HG02678 (cell line): ENCODE measurements around the gene ATP2B2.
"Not testable (repeated sequence)": the region's sequence is repeated elsewhere in the genome, so short reads cannot be mapped to it uniquely, and the experiment has no call there.

Experiments
- ATAC-seq: cut with Tn5 transposase; IDR thresholded peaks from one replicate; pipeline ENCODE4 v1.9.1; 2021; ENCODE audit warnings: mild to moderate bottlenecking, moderate library complexity; ENCODE audit not compliant: unreplicated experiment

ATP2B2 gene

DNA sequence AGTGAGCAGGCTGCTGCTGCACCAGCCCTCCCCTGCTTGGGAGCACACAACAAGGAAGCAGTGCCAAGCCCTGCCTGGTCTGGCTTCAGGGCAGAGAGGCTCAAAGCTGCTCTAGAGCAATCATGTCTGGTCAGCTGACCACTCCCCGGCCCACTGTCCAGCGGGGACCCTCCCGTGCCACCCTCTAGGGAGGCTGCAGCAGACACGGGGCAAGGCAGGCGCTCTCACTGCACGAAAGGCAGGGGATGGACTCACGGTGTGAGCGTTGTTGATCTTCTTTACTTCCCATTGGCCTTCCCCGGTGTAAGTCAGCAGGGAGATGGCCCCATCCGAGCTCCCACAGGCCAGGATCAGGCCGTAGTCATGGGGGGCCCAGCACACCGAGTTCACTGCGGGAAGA lies 193.7 kb downstream of the ATP2B2 start:
- no peak for ATAC-seq

DNA sequence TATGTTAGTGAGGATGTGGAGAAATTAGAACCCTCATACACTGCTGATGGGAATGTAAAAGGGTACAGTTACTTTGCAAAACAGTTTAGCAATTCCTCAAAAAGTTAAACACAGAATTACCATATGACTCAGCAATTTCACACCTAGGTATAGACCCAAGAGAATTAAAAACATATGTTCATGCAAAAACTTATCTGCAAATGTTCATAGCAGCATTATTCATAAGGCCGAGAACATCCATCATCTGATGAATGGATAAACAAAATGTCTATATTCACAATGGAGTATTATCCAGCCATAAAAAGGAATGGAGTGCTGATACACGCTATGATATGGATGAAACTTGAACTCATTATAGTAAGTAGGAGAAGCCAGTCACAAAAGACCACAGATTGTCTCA lies 194.8 kb downstream of the ATP2B2 start:
- no peak for ATAC-seq

DNA sequence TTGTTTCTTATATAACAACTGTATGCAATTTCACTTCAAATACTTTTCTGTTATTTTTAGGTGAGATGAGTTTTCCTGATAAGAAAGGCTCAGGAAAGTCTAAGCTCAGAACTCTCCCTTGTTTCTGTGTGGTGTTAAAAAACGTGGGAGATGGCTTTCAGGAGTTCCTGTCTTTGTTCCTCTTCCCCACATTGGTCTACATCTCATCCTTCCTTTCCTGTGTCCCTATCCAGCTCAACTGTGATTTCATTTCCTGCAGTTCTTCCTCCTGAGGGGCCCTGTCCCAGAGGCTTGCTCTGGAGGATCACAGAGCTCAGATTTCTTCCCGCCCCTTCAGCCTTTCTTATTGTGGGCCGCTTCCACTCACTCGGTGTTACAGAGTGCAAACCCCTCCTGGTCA lies 195.7 kb downstream of the ATP2B2 start:
- no peak for ATAC-seq

DNA sequence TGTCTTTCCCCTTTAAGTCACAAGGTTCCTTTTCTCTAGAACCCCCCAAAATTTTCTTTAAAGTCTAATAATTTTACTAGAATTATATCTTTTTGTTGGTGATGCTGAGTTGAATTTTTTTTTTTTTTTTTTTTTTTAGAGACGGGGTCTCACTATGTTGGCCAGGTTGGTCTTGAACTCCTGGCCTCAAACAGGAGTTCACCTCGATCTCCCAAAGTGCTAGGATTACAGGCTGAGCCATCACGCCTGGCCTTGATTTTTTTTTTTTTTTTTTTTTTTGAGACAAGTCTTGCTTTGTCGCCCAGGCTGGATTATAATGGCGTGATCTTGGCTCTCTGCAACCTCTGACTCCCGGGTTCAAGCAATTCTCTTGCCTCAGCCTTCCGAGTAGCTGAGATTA lies 196.7 kb downstream of the ATP2B2 start:
- no peak for ATAC-seq

DNA sequence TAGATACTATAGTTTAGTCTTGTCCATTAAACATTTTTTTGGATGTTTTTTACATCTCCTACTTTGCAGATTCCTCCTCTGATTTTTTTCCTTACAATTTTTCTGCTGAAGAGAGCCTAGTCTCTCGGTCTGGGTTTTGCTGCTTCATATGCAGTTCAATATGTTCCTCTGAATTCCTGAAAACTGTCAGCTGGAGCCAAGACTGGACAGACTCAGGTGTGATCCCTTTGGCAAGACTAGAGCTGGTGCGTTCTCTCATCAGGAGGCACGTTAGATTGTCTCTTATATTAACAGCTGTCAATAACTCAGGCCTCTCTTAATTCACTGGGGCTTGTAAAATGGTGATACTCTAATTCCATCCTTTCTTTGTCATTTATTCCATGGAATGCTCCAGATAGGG lies 199.2 kb downstream of the ATP2B2 start:
- no peak for ATAC-seq

DNA sequence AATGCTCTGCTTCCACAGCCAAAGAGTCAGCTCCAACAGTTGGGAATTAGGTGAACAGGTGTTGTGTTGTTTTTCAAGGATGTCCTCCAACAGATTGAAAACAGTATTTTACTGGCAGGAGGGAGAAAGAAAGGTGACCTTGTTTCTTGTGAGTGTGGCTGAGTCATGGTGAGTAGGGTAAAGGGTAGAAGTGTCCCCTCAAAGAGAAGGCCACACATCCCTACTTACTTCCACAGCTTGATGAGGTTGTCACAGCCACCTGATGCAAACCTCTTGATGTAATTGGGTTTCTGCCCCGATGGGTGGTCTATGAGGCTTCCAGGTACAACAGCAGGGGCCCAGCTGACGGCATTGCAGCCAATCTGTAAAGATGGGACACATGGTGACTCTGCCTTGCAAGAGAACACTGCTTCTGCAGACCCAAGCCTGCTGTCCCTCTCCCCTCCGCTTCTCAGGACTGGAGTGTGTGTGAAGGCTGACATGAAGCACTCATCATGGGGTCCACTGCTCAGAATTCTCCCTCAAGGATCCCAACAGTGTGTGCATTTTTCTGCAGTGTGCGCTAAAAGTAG lies 200.0 kb downstream of the ATP2B2 start:
- ATAC-seq = no peak

DNA sequence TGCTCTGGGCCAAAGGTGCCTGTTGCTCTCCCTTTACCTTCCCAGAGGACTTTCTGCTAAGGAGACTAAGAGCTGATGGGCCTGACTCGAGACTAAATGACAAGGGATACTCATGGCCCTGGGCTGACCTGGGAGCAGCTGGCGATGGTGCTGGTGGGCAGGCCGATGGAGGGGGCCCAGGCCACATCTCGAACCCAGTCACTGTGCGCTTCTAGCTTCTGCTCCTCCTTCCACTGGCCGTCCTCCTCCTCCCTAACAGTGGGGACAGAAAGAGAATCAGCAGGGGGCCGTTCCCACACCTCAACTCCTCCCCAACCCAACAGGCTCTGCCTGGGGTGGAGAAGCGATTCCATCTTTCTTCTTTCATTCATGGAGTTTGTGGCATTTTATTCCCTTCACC lies 200.5 kb downstream of the ATP2B2 start:
- no peak for ATAC-seq

DNA sequence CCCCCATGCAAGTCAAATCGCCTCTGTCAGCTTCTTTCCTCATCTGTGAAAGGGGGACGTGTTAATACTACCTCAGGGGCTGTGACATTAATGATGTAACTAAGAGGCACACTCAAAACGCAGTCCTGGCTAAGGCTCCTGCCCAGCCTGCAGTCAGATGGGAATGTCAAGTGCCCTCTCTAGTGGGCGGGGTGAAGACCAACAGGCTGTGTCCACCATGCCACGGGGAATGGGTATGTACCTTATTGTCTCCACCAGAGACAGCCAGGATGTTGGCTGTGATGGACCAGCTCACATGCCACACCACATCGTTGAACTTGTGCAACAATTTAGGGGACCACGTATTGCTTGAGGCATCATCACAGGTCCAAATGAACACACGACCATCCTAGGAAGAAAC lies 201.6 kb downstream of the ATP2B2 start:
- ATAC-seq = no peak

DNA sequence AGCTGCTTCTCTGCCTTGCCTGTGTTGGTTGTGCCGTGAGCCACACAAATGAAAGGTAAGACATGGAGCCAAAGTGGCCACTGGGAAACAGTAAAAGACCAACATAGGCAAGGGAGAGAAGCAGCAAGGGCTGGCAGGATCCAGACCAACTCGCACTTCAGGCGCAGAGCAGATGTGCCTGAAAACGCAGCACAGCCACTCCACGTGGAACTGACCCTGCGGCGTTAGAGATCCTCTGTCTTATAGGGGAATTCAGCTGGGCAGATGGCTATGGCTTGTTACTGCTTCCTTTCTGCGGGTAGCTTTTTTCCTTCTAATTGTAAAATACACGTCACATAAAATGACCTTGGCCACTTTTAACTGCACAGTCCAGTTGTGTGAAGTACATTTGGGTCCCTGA lies 202.3 kb downstream of the ATP2B2 start:
- no peak for ATAC-seq

DNA sequence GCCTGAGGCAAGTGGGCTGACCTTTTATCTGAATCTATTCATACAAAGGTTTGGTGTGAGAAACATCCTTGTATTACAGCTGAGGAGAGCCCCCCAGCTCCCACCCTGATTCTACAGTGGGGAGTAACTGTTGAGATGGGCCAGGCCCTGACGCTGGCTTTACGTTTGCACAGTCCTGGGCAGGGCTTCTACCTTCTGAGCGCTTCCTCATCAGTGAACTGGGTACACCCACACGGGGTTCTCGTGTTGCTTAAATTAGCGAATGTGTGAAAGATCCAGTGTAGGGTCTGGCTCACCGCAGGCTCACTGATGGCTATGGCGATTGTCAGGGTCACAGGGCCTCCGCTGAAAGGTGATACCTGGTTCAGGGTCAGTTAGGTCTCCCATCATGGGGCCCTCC lies 205.3 kb downstream of the ATP2B2 start:
- ATAC-seq = no peak

DNA sequence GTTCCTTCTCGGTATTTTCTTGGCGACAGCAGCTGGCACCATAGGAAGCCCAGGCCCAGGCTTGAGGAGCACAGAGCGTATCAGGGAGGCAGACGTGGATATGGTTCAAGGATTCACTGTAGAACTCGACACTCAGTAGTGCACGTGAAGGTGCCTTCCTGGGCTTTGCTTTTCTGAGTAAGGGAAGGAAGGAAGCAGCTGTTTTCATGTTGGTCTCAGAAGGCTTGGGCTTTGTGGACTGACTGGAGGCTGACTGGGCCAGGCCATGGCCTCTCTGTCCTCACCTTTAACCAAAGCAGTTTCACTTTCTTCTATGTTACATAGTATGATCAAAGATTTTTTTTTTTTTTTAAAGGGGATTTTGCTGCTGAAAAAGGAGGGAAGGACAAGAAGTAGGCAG lies 205.7 kb downstream of the ATP2B2 start:
- ATAC-seq = peak; percentile 83

DNA sequence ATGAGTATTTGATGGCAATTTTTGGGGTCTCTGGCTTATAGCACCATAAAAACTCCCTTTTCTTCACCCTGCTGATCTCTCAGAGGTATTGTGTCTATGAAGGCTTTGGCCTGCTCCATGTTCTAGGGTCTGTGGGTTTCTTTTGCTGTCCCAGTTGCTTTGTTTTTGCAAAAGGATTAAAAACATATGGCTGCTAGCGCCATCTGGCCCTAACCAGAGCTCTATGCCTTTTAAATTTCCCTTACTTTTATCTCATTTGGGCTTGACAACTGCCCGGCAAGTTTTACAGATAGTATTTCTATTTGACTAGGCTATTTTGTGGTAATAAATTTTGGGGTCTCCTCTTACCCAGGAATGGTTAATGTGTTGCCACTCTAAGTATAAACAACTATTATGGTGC lies 206.2 kb downstream of the ATP2B2 start:
- ATAC-seq = no peak

DNA sequence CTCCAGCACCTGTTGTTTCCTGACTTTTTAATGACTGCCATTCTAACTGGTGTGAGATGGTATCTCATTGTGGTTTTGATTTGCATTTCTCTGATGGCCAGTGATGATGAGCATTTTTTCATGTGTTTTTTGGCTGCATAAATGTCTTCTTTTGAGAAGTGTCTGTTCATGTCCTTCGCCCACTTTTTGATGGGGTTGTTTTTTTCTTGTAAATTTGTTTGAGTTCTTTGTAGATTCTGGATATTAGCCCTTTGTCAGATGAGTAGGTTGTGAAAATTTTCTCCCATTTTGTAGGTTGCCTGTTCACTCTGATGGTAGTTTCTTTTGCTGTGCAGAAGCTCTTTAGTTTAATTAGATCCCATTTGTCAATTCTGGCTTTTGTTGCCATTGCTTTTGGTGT lies 207.3 kb downstream of the ATP2B2 start:
- not testable (repeated sequence) for ATAC-seq

DNA sequence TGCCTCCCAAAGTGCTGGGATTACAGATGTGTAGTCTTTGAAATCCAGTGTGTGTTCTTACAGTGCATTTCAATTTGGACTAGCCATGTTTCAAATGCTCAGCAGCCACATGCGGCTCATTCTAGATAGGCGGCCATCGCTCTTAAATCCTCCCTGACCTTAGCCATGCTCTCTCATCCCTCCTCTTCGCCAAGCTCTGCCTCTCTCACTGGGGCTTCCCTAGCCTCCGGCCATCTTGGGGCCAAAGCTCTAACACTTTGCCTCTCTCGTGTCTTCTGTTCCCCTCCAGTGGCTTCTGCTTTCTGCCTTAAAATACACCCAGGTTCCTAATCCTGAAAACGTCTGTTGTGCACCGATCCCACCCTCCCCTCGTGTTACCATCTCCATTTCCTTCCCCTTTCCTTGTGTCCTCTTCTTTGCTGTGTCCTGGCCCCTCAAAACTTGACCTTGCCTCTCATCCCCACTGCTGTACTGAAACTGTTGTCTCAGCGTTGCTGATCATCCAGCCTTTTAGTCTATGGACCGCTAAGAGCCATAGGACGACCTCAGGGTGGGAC lies 211.3 kb downstream of the ATP2B2 start:
- ATAC-seq = no peak

DNA sequence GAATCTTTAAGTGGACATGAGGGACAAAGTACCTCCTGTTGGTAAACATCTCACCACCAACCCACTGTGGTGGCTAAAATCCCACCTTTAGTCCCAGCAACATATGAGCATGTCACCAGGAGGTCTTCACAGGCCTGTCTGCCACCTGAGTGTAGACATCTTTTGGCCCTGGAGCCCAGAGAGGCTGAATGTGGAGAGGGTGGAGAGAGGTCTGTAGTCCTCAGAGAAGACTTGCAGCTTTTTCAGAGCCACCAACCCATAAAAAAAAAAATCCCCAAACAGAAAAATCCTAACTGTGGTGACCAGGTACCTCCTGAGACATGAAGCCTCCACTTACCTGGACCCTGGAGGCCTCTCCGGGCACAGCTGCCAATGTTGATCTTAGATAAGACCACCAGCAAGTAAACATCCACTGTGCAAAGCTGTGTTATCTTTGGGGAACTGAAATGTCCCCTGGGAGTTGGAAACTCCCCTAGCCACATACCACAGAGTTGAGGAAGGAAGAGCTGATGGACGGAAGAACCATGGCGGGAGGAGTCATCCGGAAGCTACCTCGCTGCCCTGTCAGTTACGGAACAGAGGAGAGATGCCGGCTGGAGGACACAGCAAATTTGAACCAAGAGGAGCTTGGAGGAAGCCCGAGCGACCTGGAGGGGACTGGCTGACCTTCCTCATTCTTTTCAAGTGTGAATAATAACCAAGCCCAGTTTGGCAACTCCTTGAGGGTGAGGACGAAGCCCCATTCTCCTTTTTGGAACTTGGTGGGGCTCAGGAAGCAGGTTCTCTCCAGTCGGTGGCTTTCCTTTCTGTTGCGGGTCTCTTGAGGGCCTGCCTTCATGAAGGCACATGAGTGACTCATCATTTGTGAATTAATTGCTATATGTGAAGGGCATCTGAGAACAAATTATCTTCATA lies 212.6 kb downstream of the ATP2B2 start, which contains the start of gene GHRL:
Gene GHRL, minus strand, starts transcription at position 443 of the 915 bp plus-strand sequence. CDS start 2,767 bp downstream, outside the sequence.
- peak; percentile 77 for ATAC-seq

DNA sequence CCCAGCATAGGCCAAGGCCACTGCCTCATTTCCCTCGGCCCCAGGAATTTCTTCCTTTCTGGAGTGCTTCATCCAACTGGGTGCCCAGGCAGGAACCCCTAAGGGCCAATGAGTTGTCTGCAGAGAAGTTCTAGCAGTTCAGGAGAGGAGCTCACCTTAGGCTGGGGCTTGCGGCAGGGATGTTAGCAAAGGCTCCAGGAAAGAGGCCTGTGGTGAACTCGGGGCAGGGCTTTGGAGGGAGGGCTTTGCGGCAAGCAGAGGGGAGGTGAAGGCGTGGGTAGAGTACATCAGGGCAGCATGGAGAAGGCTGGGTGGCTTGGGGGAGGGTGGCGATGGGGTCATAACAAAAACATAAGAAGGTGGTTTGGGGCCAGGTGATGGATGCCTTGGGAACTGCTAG lies 213.7 kb downstream of the ATP2B2 start:
- no peak for ATAC-seq

DNA sequence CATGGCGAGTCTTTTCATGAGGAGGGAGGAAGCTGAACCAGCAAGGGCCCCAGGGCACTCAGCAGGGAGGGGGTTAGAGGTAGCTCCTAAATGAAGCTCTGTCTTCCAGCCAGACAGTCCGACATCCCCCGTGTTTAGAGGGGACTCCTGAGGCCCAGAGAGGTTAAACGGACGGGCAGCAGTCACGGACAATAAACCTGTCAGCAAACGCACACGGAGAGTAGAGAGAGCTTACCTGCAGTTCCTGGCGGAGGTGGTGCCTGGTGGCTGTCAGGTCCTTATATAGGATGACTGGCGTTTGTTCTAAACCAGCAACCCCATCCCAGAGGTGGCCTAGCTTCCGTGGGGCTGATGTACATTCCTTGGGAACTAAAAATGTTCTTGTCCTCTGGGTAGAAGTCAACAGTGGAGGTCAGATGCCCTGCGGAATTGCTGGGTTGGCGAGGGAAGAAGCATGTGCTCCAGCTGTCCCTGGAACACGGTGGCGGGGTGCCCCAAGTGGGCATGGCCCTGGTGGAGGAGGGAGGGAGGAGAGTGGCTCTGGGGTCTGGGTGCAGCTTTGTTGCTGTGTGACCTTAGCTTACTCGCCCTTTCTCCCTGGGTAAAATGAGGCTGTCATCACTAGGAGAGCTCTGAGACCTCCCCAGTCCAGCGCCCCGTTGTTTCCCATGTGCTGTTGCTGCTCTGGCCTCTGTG lies 214.8 kb downstream of the ATP2B2 start:
- no peak for ATAC-seq

DNA sequence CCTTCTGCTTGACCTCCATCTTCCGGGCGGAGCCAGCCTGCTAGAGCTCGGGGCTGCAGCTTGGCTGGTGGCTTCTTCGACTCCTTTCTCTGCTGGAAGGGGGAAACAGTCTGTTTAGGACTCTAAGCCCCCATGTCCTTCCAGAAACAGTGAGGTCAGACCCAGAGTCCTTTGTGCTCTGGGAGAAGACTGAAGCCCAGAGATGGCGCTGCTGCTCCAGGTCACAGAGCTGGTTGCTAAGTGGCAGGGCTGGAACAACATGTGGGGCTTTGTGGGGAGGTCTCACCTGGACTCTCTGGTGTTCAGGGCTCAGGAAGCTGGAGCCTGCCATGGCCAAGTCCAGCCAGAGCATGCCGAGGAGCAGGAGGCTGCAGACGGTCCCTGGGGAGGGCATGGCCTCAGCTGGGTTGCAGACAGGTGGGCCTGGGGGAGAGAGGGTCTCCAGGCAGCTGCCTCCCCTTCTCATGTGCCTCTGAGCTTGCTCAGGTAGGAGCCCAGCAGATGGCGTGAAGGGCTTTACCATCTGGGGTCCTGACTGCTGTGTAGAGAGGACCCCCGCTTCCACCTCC lies 215.5 kb downstream of the ATP2B2 start:
- no peak for ATAC-seq

DNA sequence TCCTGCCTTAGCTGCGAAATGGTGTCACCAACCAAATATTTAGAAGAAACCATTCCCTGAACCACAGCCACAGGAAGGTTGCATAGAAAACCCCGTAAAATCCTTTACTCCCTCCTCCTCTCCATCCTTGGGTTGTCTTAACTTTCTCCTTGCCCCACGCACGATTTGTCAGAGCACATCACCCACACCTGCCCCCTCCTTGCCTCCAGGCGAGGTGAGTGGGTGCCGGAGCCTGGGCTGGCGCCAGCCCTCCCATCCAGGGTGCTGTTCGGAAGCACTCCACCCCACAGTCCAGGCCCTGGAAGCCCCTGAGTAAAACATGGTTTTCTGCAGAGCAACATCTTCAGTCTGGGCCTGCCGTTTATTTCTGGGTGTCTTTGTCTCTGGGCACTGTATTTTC lies 216.3 kb downstream of the ATP2B2 start:
- ATAC-seq = no peak

DNA sequence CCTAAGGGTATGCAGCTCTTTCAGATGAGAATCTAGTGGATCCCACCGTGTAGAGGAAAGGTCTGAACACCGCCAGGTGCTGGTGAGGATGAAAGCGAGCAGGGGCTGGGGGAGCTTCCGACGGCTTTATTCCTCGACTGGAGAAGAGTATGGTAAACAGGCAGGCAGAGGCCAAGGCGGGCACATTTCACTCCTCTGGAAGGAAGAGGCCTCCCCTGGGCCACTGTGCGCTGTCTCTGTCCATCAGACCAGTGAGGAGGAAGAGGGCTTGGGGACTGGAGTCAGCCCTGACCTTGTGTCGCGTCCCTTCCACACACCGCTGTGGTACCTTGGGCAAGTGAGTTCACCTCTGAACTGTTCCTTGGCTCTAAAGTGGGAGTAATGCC lies 216.8 kb downstream of the ATP2B2 start:
- ATAC-seq = no peak

DNA sequence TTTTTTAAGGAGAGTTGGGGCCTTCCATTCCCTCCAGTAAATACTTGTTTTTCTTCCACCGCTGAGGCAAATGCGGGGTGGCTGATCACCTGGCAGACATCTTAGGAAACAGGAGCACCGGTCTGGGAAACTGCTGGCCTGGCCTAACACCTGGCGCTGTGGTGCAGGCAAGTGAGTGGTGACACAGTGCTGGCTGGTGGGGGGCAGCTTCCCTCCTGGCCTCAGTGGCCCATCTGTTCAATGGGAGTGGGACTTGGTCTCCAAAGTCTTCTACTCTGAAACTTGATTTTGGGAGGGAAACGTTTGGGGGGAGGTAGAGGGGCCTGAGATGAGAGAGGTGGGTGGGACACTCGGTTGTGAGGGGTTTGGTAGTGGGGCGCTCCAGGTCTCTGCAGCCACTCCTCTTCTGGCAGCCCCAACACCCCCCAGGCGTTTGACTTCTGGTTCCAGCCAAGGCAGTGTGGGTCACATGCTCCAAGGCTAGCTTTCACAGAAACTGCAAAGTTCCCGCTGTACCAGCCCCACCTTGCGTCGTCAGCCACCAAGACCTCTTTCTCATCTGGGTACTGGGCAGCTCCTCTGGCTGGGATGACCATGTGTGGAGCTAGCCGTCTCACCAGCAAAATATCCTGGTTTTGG lies 217.3 kb downstream of the ATP2B2 start:
- no peak for ATAC-seq
